ENCODE results near the gene EVPLL.
"Not testable (repeated sequence)": the region's sequence is repeated elsewhere in the genome, so short reads cannot be mapped to it uniquely, and the experiment has no call there.

Gene EVPLL

DNA sequence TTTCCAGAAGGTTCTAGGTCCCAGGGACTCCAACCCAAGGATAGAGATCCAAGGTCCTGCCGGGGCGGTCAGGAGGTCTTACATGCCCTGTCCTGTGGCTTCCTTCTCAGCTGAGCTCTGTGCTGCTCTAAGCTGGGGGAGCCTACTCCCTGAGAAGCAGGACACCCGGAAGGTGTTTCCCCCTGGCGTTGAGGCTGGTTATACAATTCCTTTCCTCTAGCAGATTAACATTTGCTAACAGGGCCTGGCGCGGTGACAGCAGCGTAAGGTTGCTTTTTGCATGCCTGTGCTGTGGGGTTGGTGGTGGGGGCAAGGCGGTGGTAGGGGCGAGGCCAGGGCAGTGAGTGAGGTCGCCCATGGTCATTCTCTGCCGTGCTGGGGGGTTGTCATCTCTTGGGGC is 43.9 kb downstream of the EVPLL start:
- not testable (repeated sequence) for H2BK12ac ChIP-seq (ENCODE audit: low read length in 2 of 2); H3K23ac ChIP-seq (ENCODE audit: low read length in 2 of 2); DNase-seq; H2AK5ac ChIP-seq (ENCODE audit: low read length, severe bottlenecking); H2BK120ac ChIP-seq (ENCODE audit: low read depth, low read length); H3K4me3 ChIP-seq (ENCODE audit: insufficient read depth in 1 of 2, low read depth in 1 of 2, low read length in 2 of 2); H3K4ac ChIP-seq (ENCODE audit: low read depth in 1 of 2, low read length in 2 of 2); H2BK15ac ChIP-seq (ENCODE audit: low read depth, poor library complexity, severe bottlenecking); H2AFZ ChIP-seq (ENCODE audit: low read depth, low read length); H3K9me3 ChIP-seq (ENCODE audit: control insufficient read depth, low read length); H3K27me3 ChIP-seq (ENCODE audit: control insufficient read depth in 1 of 2, insufficient read depth in 1 of 2, low read length in 2 of 2); H3K4me1 ChIP-seq (ENCODE audit: control insufficient read depth, insufficient read depth, low read depth, low read length); H3K14ac ChIP-seq (ENCODE audit: low read length in 2 of 2); H3K4me2 ChIP-seq (ENCODE audit: low read length, poor library complexity, severe bottlenecking); H4K8ac ChIP-seq (ENCODE audit: low read length); H3K9ac ChIP-seq (ENCODE audit: low read length); H2BK5ac ChIP-seq (ENCODE audit: low read depth, low read length, poor library complexity, severe bottlenecking); H3K27ac ChIP-seq (ENCODE audit: low read length, poor library complexity, severe bottlenecking); H4K91ac ChIP-seq (ENCODE audit: low read length); H3K36me3 ChIP-seq (ENCODE audit: control insufficient read depth in 1 of 2, insufficient read depth in 2 of 2, low read depth in 1 of 2, low read length in 2 of 2); H3K18ac ChIP-seq (ENCODE audit: low read depth in 1 of 2, low read length in 2 of 2); H3K79me1 ChIP-seq (replicated peaks; ENCODE audit: low read length, poor library complexity, severe bottlenecking)
- 69% methylated on average over 3 of the region's 11 CpGs for WGBS

DNA sequence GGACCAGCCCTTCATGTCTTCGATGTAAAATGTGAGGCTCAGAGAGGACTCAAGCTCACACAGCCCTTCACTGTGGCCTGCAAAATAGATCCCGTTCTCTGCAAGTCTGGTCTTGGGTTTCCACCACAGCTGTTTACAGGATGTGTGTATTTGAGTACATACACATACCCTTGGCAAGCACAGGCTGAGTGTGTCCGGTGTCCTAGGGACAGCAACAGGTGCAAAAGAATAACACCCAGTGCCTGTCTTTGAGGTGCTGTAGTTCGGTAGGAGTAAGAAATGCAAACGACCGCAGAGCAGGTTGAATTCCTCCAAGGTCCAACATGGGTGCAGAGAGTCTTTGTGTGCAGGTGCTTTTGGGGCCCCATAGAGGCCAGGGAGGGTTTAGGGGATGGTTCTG is 44.9 kb downstream of the EVPLL start:
- H2AFZ ChIP-seq (ENCODE audit: low read depth, low read length); H3K4me3 ChIP-seq (ENCODE audit: insufficient read depth in 1 of 2, low read depth in 1 of 2, low read length in 2 of 2); H3K9ac ChIP-seq (ENCODE audit: low read length); H3K79me1 ChIP-seq (replicated peaks; ENCODE audit: low read length, poor library complexity, severe bottlenecking); H4K8ac ChIP-seq (ENCODE audit: low read length); H2BK15ac ChIP-seq (ENCODE audit: low read depth, poor library complexity, severe bottlenecking); H3K4me1 ChIP-seq (ENCODE audit: control insufficient read depth, insufficient read depth, low read depth, low read length); H3K36me3 ChIP-seq (ENCODE audit: control insufficient read depth in 1 of 2, insufficient read depth in 2 of 2, low read depth in 1 of 2, low read length in 2 of 2); H3K4me2 ChIP-seq (ENCODE audit: low read length, poor library complexity, severe bottlenecking); H3K27ac ChIP-seq (ENCODE audit: low read length, poor library complexity, severe bottlenecking); H2BK12ac ChIP-seq (ENCODE audit: low read length in 2 of 2); H3K9me3 ChIP-seq (ENCODE audit: control insufficient read depth, low read length); H3K14ac ChIP-seq (ENCODE audit: low read length in 2 of 2); H3K23ac ChIP-seq (ENCODE audit: low read length in 2 of 2); H2BK120ac ChIP-seq (ENCODE audit: low read depth, low read length); DNase-seq; H3K27me3 ChIP-seq (ENCODE audit: control insufficient read depth in 1 of 2, insufficient read depth in 1 of 2, low read length in 2 of 2); H2BK5ac ChIP-seq (ENCODE audit: low read depth, low read length, poor library complexity, severe bottlenecking); H3K18ac ChIP-seq (ENCODE audit: low read depth in 1 of 2, low read length in 2 of 2); H4K91ac ChIP-seq (ENCODE audit: low read length); H2AK5ac ChIP-seq (ENCODE audit: low read length, severe bottlenecking); H3K4ac ChIP-seq (ENCODE audit: low read depth in 1 of 2, low read length in 2 of 2): not testable (repeated sequence)
- 82% methylated on average over 1 of the region's 6 CpGs for WGBS

DNA sequence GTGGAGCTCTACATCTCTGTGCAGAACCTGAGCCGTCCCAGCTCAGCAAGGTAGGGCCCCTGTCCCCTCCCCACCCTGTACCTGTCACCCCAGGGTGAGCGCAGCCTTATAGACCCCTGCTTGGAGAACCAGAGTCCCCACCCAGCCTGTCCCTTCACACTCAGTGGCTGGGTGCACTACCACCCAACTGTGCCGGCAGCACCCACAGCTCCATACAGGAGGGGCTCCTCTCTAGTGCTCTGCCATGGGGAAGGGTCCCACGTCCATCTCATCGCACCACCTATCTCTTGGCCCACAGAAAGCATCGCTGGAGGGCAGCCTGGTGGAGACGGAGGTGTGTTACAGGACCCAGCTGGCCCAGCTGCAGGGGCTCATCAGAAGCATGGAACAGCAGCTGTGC is 45.4 kb downstream of the EVPLL start:
- not testable (repeated sequence) for H2BK120ac ChIP-seq (ENCODE audit: low read depth, low read length); H3K27me3 ChIP-seq (ENCODE audit: control insufficient read depth in 1 of 2, insufficient read depth in 1 of 2, low read length in 2 of 2); H3K14ac ChIP-seq (ENCODE audit: low read length in 2 of 2); H3K27ac ChIP-seq (ENCODE audit: low read length, poor library complexity, severe bottlenecking); H3K23ac ChIP-seq (ENCODE audit: low read length in 2 of 2); H2BK12ac ChIP-seq (ENCODE audit: low read length in 2 of 2); H3K4ac ChIP-seq (ENCODE audit: low read depth in 1 of 2, low read length in 2 of 2); H4K8ac ChIP-seq (ENCODE audit: low read length); H2BK15ac ChIP-seq (ENCODE audit: low read depth, poor library complexity, severe bottlenecking); H3K4me2 ChIP-seq (ENCODE audit: low read length, poor library complexity, severe bottlenecking); H3K79me1 ChIP-seq (replicated peaks; ENCODE audit: low read length, poor library complexity, severe bottlenecking); H2AFZ ChIP-seq (ENCODE audit: low read depth, low read length); H3K4me1 ChIP-seq (ENCODE audit: control insufficient read depth, insufficient read depth, low read depth, low read length); H2BK5ac ChIP-seq (ENCODE audit: low read depth, low read length, poor library complexity, severe bottlenecking); H3K18ac ChIP-seq (ENCODE audit: low read depth in 1 of 2, low read length in 2 of 2); DNase-seq; H3K9ac ChIP-seq (ENCODE audit: low read length); H2AK5ac ChIP-seq (ENCODE audit: low read length, severe bottlenecking); H3K9me3 ChIP-seq (ENCODE audit: control insufficient read depth, low read length); H3K36me3 ChIP-seq (ENCODE audit: control insufficient read depth in 1 of 2, insufficient read depth in 2 of 2, low read depth in 1 of 2, low read length in 2 of 2); H4K91ac ChIP-seq (ENCODE audit: low read length); H3K4me3 ChIP-seq (ENCODE audit: insufficient read depth in 1 of 2, low read depth in 1 of 2, low read length in 2 of 2)
- no CpG with 5 or more reads among the region's 7 CpGs for WGBS

DNA sequence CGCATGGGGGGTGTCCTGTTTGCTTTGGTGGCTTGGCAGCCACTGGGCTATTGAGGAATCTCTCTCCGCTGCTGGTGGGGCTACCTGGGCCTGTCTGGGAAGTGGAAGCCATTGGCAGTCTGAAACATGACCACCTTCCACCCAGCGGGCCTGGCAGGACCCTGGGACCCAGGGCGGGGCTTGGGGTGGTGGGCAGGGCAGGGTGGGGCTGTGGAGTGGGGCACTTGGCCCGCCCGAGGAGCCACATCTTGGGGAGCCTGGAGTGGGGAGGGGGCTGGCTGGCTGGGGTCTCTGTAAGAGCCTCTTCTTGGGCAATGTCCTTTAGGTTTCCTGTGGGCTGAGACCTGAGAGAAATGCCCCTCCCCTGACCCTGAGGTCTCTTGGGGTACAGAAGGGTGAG is 48.0 kb downstream of the EVPLL start:
- H2AFZ ChIP-seq (ENCODE audit: low read depth, low read length); H3K23ac ChIP-seq (ENCODE audit: low read length in 2 of 2); H3K9ac ChIP-seq (ENCODE audit: low read length); H2BK5ac ChIP-seq (ENCODE audit: low read depth, low read length, poor library complexity, severe bottlenecking); H3K4me1 ChIP-seq (ENCODE audit: control insufficient read depth, insufficient read depth, low read depth, low read length); H2BK15ac ChIP-seq (ENCODE audit: low read depth, poor library complexity, severe bottlenecking); H4K8ac ChIP-seq (ENCODE audit: low read length); H3K27me3 ChIP-seq (ENCODE audit: control insufficient read depth in 1 of 2, insufficient read depth in 1 of 2, low read length in 2 of 2); H3K18ac ChIP-seq (ENCODE audit: low read depth in 1 of 2, low read length in 2 of 2); H2BK12ac ChIP-seq (ENCODE audit: low read length in 2 of 2); H3K79me1 ChIP-seq (replicated peaks; ENCODE audit: low read length, poor library complexity, severe bottlenecking); H3K4me3 ChIP-seq (ENCODE audit: insufficient read depth in 1 of 2, low read depth in 1 of 2, low read length in 2 of 2); H3K4ac ChIP-seq (ENCODE audit: low read depth in 1 of 2, low read length in 2 of 2); H2AK5ac ChIP-seq (ENCODE audit: low read length, severe bottlenecking); H3K4me2 ChIP-seq (ENCODE audit: low read length, poor library complexity, severe bottlenecking); DNase-seq; H3K27ac ChIP-seq (ENCODE audit: low read length, poor library complexity, severe bottlenecking); H3K9me3 ChIP-seq (ENCODE audit: control insufficient read depth, low read length); H2BK120ac ChIP-seq (ENCODE audit: low read depth, low read length); H3K14ac ChIP-seq (ENCODE audit: low read length in 2 of 2); H3K36me3 ChIP-seq (ENCODE audit: control insufficient read depth in 1 of 2, insufficient read depth in 2 of 2, low read depth in 1 of 2, low read length in 2 of 2); H4K91ac ChIP-seq (ENCODE audit: low read length): not testable (repeated sequence)
- no CpG with 5 or more reads among the region's 6 CpGs for WGBS

Data from mesenchymal stem cell (in vitro differentiated cells and primary cell).